ENCODE measurements around the gene DYNC1H1.

The DYNC1H1 gene

DNA sequence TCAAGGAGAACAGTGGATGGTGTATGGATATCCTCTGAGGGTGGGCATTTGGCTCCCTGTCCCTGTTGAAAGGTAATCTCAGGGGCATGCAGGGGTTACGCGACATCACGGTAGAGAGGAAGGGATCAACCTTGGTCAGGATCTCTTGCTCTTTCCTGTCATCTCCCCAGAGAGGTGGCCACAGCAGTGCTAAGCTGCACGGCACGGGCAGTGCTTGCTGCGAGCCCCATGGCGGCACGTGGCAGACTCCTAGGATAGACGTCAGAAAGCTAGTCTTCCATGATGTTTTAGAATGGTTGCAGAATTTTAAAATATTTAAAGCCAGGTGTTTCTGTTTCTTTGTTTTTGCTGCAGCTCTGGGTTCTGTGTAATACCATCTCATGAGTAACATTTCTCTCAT is 41.0 kb downstream of the DYNC1H1 start:
- DNase-seq, result no peak

DNA sequence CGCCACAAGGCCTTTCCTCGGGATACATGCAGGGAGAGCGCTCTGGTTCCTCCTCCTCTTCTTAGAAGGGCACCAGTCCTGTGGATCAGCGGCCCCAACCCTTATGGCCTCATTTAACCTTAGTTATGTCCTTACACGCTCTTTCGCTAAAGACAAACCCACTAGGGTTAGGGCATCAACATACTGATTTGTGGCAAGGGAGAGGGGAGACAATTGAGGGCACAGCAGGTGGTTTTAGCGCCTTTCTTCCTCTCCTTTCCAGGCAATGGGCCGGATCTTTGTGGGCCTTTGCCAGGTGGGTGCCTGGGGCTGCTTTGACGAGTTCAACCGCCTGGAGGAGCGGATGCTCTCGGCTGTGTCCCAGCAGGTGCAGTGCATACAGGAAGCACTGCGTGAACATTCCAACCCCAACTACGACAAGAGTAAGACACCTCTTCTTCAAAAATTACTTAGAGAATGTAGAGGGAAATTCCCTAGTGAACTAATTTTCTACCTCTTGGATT is 43.6 kb downstream of the DYNC1H1 start:
- no peak for DNase-seq

DNA sequence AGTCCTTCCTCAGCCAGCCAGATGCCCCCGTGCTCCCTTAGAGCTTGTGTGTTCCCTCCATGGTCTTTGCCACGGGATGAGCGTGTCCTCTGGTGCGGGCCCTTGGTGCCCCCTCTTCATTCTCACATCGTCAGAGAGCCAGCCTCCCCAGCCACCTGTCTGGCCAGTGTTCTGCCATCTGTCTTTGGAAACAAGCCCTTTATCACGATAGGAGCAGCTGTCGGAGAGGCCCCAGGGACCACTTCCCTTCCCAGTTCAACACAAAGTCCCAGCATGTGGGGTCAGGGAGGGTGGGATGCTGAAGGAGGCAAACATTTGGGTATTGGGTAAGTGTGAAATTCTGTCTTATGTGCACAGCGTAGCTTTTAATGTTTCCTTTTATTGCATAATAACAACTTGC is 44.5 kb downstream of the DYNC1H1 start:
- no peak for DNase-seq

DNA sequence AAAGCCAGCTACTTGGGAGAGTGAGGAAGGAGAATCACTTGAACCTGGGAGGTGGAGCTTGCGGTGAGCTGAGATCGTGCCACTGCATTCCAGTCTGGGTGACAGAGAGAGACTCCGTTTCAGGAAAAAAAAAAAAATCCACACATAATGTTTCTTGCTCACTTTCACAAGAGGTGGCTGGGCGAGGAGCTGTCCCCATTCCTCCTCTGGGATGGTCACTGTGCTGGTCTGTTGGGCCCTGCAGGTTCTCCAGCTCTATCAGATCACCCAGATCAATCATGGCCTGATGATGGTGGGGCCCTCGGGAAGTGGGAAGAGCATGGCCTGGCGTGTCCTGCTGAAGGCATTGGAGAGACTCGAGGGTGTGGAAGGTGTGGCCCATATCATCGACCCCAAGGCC is 47.3 kb downstream of the DYNC1H1 start:
- DNase-seq, result no peak

DNA sequence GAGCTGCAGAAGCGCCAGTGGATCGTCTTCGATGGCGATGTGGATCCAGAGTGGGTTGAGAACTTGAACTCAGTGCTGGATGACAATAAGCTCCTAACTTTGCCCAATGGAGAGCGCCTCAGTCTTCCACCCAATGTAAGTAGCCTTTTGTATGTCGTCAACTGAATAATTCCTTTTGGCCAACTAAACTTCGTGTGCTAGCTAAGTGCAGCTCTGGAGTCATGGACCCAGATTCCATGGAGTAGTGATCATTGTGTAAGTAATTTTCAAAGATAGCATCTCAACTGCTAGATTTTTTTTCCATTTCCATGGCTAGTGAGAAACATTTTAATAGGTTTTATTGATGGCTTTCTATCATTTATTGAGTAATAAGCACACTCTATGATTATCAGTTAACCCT is 48.0 kb downstream of the DYNC1H1 start:
- no peak for DNase-seq

DNA sequence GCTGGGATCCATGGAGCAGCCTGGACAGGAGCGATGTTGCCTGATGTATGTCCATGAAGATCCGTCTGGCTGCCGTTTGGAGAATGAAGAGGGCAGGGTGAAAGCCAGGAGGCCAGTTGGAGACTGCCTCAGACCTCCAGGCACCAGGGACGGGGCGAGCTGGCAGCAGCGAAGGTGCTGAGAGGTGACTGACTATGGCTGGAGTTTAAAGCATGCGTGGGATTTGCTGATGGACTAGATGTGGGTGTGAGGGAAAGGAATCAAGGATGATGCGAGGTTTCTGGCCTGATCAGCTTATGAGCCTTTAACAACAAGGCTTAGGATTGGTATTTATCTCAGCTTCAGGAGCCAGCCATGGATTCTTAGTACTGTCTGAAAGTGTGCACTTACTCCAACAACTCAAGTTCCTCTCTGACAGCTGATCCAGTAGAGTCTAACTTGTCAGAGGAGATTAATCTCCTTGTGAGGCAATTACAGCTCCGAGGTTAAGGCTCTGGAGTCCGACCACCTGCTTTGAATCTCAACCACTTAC is 49.4 kb downstream of the DYNC1H1 start:
- no peak for DNase-seq

DNA sequence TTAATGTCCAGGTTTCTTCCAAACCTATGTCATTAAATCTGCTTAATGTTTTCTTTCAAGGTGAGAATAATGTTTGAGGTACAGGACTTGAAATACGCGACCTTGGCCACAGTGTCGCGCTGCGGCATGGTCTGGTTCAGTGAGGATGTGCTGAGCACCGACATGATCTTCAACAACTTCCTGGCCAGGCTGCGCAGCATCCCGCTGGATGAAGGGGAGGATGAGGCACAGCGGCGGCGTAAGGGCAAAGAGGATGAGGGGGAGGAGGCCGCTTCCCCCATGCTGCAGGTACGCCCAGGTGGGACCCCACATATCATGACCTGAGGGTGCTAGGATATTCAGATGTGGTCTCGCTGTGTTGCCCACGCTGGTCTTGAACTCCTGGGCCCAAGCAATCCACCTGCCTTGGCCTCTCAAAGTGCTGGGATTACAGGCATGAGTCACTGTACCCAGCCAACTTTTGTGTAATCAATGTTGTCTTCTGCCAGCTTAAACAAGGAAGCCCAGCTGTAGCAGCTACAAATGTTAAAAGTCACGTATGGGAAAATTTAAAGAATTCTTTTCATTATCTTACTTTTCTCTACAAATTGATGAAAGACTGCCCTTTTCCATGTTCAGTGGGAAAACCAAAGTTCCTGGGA is 50.8 kb downstream of the DYNC1H1 start:
- DNase-seq, result no peak

DNA sequence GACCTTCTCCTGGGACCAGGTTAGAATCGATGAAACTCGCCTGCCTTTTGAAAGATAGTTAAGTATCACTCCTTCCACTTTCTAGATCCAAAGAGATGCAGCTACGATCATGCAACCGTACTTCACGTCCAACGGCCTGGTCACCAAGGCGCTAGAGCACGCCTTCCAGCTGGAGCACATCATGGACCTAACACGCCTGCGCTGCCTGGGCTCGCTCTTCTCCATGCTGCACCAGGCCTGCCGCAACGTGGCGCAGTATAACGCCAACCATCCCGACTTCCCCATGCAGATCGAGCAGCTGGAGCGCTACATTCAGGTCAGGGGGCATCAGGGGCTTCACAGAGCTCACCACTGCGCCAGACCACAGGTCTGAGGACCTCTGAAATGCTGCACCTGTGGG is 51.4 kb downstream of the DYNC1H1 start:
- no peak for DNase-seq

DNA sequence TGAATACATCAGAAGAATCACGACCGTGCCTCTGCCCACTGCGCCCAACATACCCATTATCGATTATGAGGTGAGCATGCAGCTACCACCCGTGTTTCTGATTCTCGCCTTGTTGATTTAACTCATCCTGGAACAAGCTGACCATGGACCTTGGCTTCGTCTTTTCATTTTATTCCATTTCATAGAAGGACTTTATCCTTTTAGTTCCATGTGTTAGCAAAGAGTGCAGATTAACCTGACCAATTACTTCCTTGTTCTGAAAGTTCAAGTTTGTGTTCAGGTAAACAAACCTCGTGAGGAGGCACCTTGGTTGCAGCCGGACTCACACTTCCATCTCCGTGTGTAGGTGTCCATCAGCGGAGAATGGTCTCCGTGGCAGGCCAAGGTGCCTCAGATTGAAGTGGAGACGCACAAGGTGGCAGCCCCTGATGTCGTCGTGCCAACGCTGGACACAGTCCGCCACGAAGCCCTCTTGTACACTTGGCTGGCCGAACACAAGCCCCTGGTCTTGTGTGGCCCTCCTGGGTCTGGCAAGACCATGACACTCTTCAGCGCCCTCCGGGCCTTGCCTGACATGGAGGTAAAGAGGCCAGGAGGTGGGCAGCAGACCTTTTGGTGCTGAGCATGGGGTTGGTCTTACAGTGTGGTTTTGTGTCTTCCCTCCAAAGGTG is 52.2 kb downstream of the DYNC1H1 start:
- no peak for DNase-seq

DNA sequence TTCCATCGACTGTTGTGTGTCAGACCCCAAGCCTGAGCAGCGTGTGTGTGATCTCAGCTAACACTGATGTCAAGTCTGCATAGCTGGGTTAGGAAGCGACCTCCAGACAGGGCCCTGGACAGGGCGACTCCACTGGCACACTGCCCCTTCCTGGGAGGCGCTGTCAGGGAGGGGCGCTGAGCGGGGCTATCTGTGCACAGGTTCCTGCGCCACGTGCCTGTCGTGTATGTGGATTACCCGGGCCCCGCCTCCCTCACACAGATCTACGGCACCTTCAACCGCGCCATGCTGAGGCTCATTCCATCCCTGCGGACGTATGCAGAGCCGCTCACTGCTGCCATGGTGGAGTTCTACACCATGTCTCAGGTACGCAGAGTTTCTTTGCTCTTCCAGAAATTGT is 53.9 kb downstream of the DYNC1H1 start:
- no peak for DNase-seq

DNA sequence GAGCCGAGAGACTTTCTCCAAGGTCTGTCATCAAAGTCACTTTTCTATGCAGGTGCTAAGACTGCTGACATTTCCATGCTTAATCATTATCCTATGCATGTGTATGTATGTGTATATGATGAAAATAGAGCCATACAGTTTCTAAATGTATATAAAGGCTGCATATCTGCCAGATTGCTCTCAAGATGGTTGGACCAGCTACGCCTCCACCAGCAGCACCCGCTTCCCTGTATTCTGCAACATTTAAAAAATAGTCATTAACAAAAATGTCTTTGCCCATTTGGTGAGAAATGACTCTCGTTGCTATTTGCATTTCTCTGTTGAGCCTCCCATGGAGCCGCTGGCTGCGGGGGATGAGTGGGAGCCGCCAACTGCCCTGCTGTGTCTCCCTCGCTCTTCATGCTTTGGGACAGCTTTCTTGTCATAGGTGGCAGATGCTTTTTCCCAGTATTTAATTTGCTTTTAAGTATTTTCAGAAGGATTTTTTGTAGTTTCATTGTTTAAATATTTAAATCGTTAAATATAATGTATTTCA is 54.7 kb downstream of the DYNC1H1 start:
- no peak for DNase-seq

DNA sequence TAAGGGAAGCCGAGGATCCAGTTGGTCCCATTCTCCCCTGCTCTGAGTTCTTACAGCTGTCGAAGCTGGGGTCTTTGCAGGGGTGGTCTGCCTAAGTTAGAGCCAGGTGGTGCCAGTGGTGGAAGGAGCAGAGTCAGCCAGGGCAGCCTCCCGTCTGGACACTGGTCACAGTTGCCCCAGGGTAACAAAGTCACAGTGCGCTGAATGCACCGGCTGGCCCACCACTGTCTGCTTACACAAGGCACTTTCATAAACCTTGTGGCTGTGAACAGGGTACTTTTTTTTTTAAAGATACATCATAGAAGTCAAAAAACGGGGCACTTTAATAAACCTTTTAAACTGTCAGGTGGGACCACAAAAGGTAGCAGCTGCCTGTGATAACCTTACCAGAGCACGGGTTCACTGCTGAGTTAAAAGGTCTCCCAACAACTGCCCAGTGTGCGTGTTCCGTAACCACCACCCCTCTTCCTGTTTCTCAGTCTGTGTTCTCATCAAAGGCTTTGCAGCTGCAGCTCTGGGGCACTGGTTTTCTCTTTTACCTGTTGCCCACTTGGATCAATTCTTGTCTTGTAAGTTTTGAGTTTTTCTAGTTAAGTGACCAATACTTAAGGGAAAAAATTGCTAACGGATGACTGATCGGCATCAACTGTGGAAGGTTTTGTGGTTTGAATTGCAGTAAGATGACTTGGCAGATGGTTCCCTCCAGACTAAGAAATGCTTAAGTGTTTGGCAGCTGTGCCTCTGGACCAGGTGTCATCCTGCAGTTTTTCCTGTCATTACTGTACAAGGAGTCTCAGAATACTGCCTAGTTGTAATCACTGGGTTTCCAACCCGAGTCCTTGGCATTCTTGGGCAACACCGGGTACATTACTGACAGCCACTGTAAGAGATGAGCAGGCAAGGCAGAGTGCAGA is 55.9 kb downstream of the DYNC1H1 start:
- DNase-seq, result no peak

DNA sequence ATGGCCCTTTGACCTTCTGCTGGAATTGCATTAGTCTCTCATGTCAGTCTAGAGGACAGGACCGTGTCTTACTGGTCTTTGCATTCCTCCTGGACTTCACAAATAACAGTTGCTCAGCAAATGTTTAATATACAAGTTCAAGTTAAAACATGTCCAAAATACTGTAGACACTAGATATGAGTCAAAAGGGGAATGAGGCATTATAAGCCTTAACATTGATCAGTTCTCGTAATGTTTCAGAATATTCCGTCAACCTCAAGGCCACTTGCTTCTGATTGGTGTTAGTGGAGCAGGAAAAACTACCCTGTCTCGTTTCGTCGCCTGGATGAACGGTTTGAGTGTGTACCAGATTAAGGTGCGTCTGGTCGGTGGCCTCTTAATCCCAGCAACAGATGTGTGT is 62.6 kb downstream of the DYNC1H1 start:
- DNase-seq, result no peak

DNA sequence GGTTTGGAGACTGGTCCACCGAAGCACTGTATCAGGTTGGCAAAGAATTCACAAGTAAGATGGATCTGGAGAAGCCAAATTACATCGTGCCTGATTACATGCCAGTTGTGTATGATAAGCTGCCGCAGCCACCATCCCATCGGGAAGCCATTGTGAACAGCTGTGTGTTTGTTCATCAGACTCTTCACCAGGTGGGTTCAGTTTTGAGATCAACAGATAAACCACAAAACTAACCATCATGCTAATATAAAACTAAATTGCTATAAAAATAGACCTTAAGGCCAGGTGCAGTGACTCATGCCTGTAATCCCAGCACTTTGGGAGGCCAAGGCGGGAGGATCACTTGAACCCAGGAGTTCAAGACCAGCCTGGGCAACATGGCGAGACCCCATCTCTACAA is 63.6 kb downstream of the DYNC1H1 start:
- no peak for DNase-seq

DNA sequence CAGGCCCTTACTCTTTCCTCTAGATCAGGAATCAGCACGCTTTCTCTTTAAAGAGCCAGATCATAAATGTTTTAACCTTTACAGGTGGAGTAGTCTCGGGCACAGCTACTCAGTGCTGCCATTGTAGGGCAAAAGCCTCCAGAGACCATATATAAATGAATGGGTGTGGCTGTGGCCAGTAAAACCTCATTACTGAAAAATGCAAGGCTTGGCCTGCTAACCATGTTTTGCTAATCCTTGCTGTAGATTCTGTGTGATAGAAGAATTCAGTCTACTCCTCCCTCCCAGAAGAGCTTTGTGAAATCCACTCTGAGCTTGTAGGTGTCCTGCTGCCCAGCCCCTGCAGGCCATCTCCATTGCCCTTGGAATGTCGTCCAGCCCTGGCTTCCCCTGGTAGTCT is 64.4 kb downstream of the DYNC1H1 start:
- no peak for DNase-seq

DNA sequence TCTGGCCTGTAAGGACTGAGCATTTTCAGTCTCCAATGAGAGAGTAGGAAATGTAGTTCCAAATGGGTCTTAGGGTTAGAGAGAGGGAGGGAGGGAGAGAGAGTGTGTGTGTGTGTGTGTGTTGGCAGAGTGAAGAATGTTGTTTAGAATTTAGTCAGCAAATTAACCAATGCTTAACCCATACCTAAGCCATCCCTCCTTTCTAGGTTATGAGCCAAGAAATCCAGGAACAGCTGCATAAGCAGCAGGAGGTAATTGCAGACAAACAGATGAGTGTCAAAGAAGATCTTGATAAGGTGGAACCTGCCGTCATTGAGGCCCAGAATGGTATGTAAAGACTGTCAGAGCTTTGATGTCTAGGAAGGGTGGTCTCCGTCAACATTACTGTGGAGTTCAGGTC is 65.6 kb downstream of the DYNC1H1 start:
- no peak for DNase-seq

DNA sequence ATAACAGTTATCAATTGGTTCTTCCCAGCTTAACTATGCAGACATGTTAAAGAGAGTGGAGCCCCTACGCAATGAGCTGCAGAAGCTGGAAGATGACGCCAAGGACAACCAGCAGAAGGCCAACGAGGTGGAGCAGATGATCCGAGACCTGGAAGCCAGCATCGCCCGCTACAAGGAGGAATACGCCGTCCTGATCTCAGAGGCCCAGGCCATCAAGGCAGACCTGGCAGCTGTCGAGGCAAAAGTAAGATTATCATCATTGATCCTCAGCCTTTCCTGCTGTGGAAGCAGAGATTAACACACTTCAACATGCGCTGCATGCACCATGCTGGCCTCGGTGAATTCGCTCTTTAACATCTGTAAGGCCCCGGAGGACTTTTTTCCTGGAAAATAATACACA is 68.9 kb downstream of the DYNC1H1 start:
- DNase-seq, result no peak

DNA sequence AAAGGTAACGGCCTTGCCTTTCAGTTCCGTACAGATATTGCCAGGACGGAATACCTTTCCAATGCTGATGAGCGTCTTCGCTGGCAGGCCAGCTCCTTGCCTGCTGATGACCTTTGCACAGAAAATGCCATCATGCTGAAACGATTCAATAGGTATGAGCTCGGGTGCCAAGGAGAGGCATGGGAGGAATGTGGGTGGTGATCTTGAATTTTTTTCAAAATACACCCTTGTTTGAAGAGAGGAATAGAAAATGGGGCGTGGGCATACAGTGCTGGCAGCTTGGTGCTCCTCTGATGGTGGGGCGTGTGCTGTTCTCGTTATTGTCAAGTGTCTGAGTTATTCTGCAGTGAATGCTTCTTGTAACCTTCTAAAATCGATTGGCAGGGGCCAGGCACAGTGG is 69.9 kb downstream of the DYNC1H1 start:
- no peak for DNase-seq

DNA sequence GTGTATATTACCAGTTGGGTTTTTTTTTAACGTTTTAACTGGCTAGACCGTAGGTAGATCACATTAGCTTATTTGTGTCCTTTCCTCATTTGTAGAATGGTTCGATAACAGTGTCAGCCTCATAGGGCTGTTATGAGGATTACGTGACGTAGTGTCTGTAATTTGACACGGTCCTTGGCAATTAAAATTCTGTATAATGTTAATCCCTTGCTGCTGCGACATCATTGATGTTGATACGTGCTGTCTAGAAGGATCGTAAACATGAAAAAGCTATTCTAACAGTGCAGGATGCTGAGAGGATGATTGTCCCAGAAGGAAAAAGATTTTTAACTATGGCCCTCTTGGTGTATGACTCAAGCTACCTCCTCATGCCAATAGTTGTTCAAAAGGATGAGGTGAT is 71.5 kb downstream of the DYNC1H1 start:
- DNase-seq, result no peak

DNA sequence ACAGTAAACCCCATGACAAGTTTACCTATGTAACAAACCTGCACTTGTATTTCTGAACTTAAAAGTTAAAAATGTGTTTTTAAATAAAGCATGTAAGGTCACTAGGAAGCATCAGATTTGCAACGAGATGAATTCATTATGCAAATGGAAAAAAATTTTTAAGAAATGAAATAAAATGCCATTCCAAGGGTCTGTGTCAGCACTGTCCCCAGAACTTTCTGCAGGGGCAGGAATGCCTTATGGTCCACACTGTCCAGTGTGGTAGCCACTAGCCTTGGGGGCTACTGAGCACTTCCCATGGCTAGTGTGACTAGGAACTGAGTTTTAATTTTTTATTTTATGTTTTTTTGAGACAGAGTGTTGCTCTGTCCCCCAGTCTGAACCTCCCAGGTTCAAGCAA is 73.3 kb downstream of the DYNC1H1 start:
- no peak for DNase-seq

DNA sequence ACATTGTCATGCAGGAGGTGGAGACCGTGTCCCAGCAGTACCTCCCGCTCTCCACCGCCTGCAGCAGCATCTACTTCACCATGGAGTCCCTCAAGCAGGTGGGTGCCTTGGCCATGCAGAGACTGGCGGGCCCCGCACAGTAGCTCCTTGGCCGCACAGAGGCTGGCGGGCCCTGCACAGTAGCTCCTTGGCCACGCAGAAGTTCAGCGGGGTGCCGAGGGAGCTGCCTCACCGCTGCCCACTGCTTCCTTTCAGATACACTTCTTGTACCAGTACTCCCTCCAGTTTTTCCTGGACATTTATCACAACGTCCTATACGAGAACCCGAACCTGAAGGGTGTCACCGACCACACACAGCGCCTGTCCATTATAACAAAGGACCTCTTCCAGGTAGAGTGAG is 74.8 kb downstream of the DYNC1H1 start:
- no peak for DNase-seq

DNA sequence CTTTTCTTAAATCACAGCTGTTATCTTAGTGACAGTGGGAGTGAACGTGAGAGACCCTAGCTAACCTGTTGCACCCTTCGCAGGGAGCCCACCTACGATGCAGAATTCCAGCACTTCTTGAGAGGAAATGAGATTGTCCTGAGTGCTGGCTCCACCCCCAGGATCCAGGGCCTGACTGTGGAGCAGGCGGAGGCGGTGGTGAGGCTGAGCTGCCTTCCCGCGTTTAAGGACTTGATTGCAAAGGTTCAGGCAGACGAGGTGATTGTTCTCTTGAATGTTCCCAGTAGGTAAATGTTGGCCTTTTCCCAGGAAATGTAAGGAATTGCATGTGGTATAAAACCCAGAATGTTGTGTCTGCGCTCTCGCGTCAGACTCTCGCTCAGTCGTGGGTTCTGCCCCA is 75.8 kb downstream of the DYNC1H1 start:
- no peak for DNase-seq

DNA sequence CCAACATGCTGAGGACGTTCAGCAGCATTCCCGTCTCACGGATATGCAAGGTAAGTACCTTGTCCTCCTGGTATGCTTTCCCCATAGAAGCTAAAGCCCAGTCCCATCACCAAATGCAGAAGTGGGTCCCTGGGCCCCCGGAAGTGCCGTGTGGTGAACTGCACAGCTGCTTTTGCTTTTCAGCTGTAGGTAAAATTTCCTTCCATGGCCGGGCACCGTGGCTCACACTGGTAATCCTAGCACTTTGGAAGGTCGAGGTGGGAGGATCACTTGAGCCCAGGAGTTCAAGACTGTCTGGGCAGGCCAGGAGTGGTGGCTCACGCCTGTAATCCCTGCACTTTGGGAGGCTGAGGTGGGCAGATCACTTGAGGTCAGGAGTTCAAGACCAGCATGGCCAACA is 78.3 kb downstream of the DYNC1H1 start:
- DNase-seq, result no peak
